Astrocyte (in vitro differentiated cells and primary cell): ENCODE data around the gene KNOP1.

Experiments
- EZH2 ChIP-seq: IDR thresholded peaks from 2 replicates; pipeline ENCODE4 v1.6.1; 2012; ENCODE audit warnings: mild to moderate bottlenecking, low read length, inconsistent platforms; ENCODE audit not compliant: insufficient read depth
- TF ChIP-seq, protein P1 (sequence below): IDR thresholded peaks from 2 replicates; pipeline ENCODE4 v1.5.1; 2011; ENCODE audit warnings: low read depth, mild to moderate bottlenecking, inconsistent platforms, low read length, moderate library complexity; ENCODE audit not compliant: insufficient read depth

DNA sequence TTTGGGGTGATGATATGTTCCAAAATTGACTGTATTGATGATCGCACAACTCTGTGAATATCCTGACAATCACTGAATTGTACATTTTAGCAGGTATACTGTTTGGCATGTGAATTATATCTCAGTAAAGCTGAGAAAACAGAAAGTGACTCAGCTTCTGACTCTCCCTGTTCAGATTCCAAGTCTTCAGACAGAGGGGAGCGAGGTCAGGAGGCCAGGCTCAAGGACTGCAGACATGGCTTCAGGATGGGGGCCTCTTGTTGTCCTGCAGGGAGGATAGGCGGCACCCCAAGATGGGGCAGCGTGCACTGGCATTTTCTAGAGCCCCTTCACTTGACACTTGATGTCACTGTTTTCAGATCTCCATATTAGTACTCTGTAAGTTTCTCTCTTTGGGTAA lies 45.6 kb downstream of the KNOP1 start:
- TF ChIP-seq, protein P1, sequence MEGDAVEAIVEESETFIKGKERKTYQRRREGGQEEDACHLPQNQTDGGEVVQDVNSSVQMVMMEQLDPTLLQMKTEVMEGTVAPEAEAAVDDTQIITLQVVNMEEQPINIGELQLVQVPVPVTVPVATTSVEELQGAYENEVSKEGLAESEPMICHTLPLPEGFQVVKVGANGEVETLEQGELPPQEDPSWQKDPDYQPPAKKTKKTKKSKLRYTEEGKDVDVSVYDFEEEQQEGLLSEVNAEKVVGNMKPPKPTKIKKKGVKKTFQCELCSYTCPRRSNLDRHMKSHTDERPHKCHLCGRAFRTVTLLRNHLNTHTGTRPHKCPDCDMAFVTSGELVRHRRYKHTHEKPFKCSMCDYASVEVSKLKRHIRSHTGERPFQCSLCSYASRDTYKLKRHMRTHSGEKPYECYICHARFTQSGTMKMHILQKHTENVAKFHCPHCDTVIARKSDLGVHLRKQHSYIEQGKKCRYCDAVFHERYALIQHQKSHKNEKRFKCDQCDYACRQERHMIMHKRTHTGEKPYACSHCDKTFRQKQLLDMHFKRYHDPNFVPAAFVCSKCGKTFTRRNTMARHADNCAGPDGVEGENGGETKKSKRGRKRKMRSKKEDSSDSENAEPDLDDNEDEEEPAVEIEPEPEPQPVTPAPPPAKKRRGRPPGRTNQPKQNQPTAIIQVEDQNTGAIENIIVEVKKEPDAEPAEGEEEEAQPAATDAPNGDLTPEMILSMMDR: no peak
- no peak for TF ChIP-seq EZH2
